Endothelial cell of umbilical vein (primary cell): ENCODE data around the gene TRIM24.

Source experiments
- CTCF ChIP-seq, 2 donors: IDR thresholded peaks; 1 replicate in 1 of 2; 2 replicates in 1 of 2; pipeline ENCODE4 v1.5.1; 2011; ENCODE audit warnings: low read length in 2 of 2, mild to moderate bottlenecking in 2 of 2, moderate library complexity in 2 of 2, control low read depth in 1 of 2, inconsistent platforms in 1 of 2, low read depth in 1 of 2; ENCODE audit not compliant: insufficient read depth in 1 of 2; ENCODE audit errors: extremely low read depth in 1 of 2
- EZH2 ChIP-seq: IDR thresholded peaks from 2 replicates; pipeline ENCODE4 v1.6.1; 2012; ENCODE audit warnings: borderline replicate concordance, low read depth, mild to moderate bottlenecking, moderate library complexity, low read length, inconsistent platforms; ENCODE audit not compliant: severe bottlenecking

- no peak for TF ChIP-seq CTCF (IDR thresholded peaks at IDR 0.05; ENCODE audit: extremely low read depth in 1 of 2, insufficient read depth in 1 of 2, low read depth in 1 of 2, low read length in 2 of 2)
- no peak for TF ChIP-seq EZH2
These were observed 165.2 kb downstream of the TRIM24 start for GRCh38 chr7:138625084-138625848.
